SK-N-MC (cell line): Measurements from ENCODE around the gene SLAMF9.

Source experiments
- EZH2 ChIP-seq: fragments of 200-600 bp; sonication (generic); IDR thresholded peaks from one replicate; pipeline ENCODE4 v1.6.1; 2017; ENCODE audit warnings: antibody characterized with exemption
- POLR2AphosphoS5 ChIP-seq: IDR thresholded peaks from 2 replicates; pipeline ENCODE4 v1.6.1; 2012; ENCODE audit warnings: mild to moderate bottlenecking, low read depth, low read length, borderline replicate concordance

DNA sequence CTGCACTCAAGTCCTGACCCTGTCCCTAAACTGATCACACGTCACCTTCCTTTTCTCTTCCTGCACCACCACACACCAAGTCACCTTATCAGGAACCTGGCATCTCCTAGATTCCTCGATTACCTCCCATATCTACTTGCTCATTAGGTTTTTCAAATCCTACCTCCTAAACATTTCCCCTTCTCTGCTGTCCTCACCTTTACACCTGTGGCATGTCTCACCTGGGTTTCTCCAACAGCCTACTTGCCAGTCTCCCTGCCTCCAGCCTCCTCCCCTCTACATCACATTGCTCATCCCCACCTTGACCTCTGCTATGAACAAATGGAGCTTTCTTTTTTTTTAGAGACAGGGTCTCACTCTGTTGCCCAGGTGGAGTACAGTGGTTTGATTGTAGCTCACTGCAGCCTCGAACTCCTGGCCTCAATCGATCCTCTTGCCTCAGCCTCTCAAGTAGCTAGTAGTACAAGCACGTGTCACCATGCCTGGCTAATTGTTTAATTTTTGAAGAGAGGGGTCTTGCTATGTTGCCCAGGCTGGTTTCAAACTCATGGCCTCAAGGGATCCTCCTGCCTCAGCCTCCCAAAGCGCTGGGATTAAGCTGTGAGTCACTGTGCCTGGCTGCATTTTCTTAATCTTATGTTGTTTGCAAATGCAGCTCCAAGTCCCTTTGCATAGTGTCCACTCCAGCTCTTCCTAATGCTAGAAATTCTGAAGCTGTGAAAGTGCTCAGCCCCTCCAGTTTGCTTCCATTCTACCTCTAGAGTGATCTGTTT, 14.9 kb downstream of the SLAMF9 start:
- TF ChIP-seq POLR2AphosphoS5 (no peak), EZH2 (no peak)
